HL-60 (cell line): ENCODE data around the gene ZNF157.

Experiments used
- CTCF ChIP-seq: IDR thresholded peaks from one replicate; pipeline ENCODE4 v1.5.1; 2011; ENCODE audit warnings: low read length, control low read depth, inconsistent platforms; ENCODE audit not compliant: insufficient read depth
- GABPA ChIP-seq: IDR thresholded peaks from 2 replicates; pipeline ENCODE4 v1.6.1; 2012; ENCODE audit warnings: low read depth
- POLR2AphosphoS5 ChIP-seq: IDR thresholded peaks from 2 replicates; pipeline ENCODE4 v1.6.1; 2012; ENCODE audit warnings: low read depth
- SPI1 ChIP-seq: IDR thresholded peaks from 2 replicates; pipeline ENCODE4 v1.6.1; 2012; ENCODE audit warnings: low read depth, mild to moderate bottlenecking, borderline replicate concordance
- TF ChIP-seq, protein P1 (sequence below): IDR thresholded peaks from 2 replicates; pipeline ENCODE4 v1.6.1; 2012; ENCODE audit warnings: low read depth; ENCODE audit not compliant: insufficient replicate concordance

- TF ChIP-seq CTCF (no peak), POLR2AphosphoS5 (no peak), GABPA (no peak), SPI1 (no peak)
- TF ChIP-seq, protein P1, sequence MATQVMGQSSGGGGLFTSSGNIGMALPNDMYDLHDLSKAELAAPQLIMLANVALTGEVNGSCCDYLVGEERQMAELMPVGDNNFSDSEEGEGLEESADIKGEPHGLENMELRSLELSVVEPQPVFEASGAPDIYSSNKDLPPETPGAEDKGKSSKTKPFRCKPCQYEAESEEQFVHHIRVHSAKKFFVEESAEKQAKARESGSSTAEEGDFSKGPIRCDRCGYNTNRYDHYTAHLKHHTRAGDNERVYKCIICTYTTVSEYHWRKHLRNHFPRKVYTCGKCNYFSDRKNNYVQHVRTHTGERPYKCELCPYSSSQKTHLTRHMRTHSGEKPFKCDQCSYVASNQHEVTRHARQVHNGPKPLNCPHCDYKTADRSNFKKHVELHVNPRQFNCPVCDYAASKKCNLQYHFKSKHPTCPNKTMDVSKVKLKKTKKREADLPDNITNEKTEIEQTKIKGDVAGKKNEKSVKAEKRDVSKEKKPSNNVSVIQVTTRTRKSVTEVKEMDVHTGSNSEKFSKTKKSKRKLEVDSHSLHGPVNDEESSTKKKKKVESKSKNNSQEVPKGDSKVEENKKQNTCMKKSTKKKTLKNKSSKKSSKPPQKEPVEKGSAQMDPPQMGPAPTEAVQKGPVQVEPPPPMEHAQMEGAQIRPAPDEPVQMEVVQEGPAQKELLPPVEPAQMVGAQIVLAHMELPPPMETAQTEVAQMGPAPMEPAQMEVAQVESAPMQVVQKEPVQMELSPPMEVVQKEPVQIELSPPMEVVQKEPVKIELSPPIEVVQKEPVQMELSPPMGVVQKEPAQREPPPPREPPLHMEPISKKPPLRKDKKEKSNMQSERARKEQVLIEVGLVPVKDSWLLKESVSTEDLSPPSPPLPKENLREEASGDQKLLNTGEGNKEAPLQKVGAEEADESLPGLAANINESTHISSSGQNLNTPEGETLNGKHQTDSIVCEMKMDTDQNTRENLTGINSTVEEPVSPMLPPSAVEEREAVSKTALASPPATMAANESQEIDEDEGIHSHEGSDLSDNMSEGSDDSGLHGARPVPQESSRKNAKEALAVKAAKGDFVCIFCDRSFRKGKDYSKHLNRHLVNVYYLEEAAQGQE, result no peak
Measured at GRCh38 chrX:47327902-47328301, 42.5 kb upstream of the ZNF157 start.
